ENCODE measurements around the gene CDC34. TPM values are rescaled to one million over a fixed set of nuclear protein-coding genes. Genes with fewer than 3 reads are reported as not detected.

Gene CDC34
- total RNA-seq = 10 to 100 TPM; 31.4 to 44.5 TPM

- Mint-ChIP-seq H3K4me3 (peak within 1 kb of the TSS; percentile 86), H3K27ac (peak within 1 kb of the TSS; percentile 85), H3K27me3 (no peaks in the 10 kb centered on the region), H3K9me3 (no peaks in the 10 kb centered on the region), H3K36me3 (ENCODE audit: low read depth) (no peaks in the 10 kb centered on the region), H3K4me1 (no peaks in the 10 kb centered on the region)
- ATAC-seq (replicated peaks) = peak; percentile 31
Observed at GRCh38 chr19:531753-532560, at the start of gene CDC34. TSS of gene CDC34 (plus strand) at chr19:531760. CDS start at chr19:531932, 172 bp downstream.

- Mint-ChIP-seq H3K4me3 (no peak overlapping the region), H3K27ac (no peak overlapping the region), H3K4me1 (peaks cover 18% of the 10 kb centered on the region), H3K27me3 (no peaks in the 10 kb centered on the region), H3K9me3 (peaks cover 15% of the 10 kb centered on the region), H3K36me3 (ENCODE audit: low read depth) (peaks cover 9% of the 10 kb centered on the region)
- ATAC-seq (replicated peaks) = no peak
Observed at GRCh38 chr19:482186-483041, 49.1 kb upstream of the CDC34 start.

GRCh38 chr19:483332-484072, 48.1 kb upstream of the CDC34 start:
- Mint-ChIP-seq H3K27ac (no peak overlapping the region), H3K4me3 (no peak overlapping the region), H3K4me1 (peaks cover 18% of the 10 kb centered on the region), H3K9me3 (peaks cover 15% of the 10 kb centered on the region), H3K36me3 (ENCODE audit: low read depth) (peaks cover 9% of the 10 kb centered on the region), H3K27me3 (no peaks in the 10 kb centered on the region)
- no peak for ATAC-seq (replicated peaks)

GRCh38 chr19:484494-484893, 47.1 kb upstream of the CDC34 start:
- H3K27me3 Mint-ChIP-seq = no peaks in the 10 kb centered on the region
- ATAC-seq (replicated peaks) = no peak
- H3K36me3 Mint-ChIP-seq (ENCODE audit: low read depth) = peaks cover 9% of the 10 kb centered on the region
- H3K27ac Mint-ChIP-seq = no peak overlapping the region
- H3K4me3 Mint-ChIP-seq = no peak overlapping the region
- peaks cover 15% of the 10 kb centered on the region for H3K9me3 Mint-ChIP-seq
- peaks cover 18% of the 10 kb centered on the region for H3K4me1 Mint-ChIP-seq

GRCh38 chr19:485077-485476, 46.5 kb upstream of the CDC34 start:
- ATAC-seq (replicated peaks) = no peak
- Mint-ChIP-seq H3K9me3 (peaks cover 12% of the 10 kb centered on the region), H3K27me3 (no peaks in the 10 kb centered on the region), H3K27ac (no peak overlapping the region), H3K4me3 (no peak overlapping the region), H3K4me1 (peaks cover 14% of the 10 kb centered on the region), H3K36me3 (ENCODE audit: low read depth) (peaks cover 7% of the 10 kb centered on the region)

- Mint-ChIP-seq H3K27me3 (no peaks in the 10 kb centered on the region), H3K9me3 (peaks cover 5% of the 10 kb centered on the region), H3K4me1 (peaks cover 7% of the 10 kb centered on the region), H3K27ac (no peak overlapping the region), H3K36me3 (ENCODE audit: low read depth) (peaks cover under 1% of the 10 kb centered on the region), H3K4me3 (no peak overlapping the region)
- ATAC-seq (replicated peaks) = no peak
Observed at GRCh38 chr19:485583-486236, 45.9 kb upstream of the CDC34 start.

- Mint-ChIP-seq H3K27me3 (no peaks in the 10 kb centered on the region), H3K4me1 (no peaks in the 10 kb centered on the region), H3K9me3 (no peaks in the 10 kb centered on the region), H3K4me3 (peak overlapping the region; percentile 70), H3K36me3 (ENCODE audit: low read depth) (no peaks in the 10 kb centered on the region), H3K27ac (peak overlapping the region; percentile 78)
- peak; percentile 79 for ATAC-seq (replicated peaks)
Observed at GRCh38 chr19:488505-489417, 42.8 kb upstream of the CDC34 start.

GRCh38 chr19:489418-490196, 42.0 kb upstream of the CDC34 start:
- H3K4me3 Mint-ChIP-seq = peak overlapping the region; percentile 41
- H3K9me3 Mint-ChIP-seq = no peaks in the 10 kb centered on the region
- H3K4me1 Mint-ChIP-seq = no peaks in the 10 kb centered on the region
- H3K36me3 Mint-ChIP-seq (ENCODE audit: low read depth) = no peaks in the 10 kb centered on the region
- peak; percentile 2 for ATAC-seq (replicated peaks)
- H3K27me3 Mint-ChIP-seq = no peaks in the 10 kb centered on the region
- H3K27ac Mint-ChIP-seq = no peak overlapping the region

GRCh38 chr19:491146-491741, 40.3 kb upstream of the CDC34 start:
- Mint-ChIP-seq H3K9me3 (no peaks in the 10 kb centered on the region), H3K36me3 (ENCODE audit: low read depth) (no peaks in the 10 kb centered on the region), H3K27me3 (no peaks in the 10 kb centered on the region)

GRCh38 chr19:492091-492531, 39.4 kb upstream of the CDC34 start:
- Mint-ChIP-seq H3K27me3 (no peaks in the 10 kb centered on the region), H3K36me3 (ENCODE audit: low read depth) (no peaks in the 10 kb centered on the region), H3K4me1 (no peaks in the 10 kb centered on the region), H3K9me3 (no peaks in the 10 kb centered on the region), H3K27ac (no peak overlapping the region), H3K4me3 (no peak overlapping the region)
- ATAC-seq (replicated peaks) = no peak

More at GRCh38 chr19:491146-491741, 40.3 kb upstream of the CDC34 start:
- Mint-ChIP-seq H3K27ac (no peak overlapping the region), H3K4me3 (no peak overlapping the region), H3K4me1 (no peaks in the 10 kb centered on the region)
- no peak for ATAC-seq (replicated peaks)

GRCh38 chr19:493391-494170, 38.0 kb upstream of the CDC34 start:
- Mint-ChIP-seq H3K27me3 (peaks cover 4% of the 10 kb centered on the region), H3K4me1 (no peaks in the 10 kb centered on the region), H3K9me3 (no peaks in the 10 kb centered on the region), H3K4me3 (no peak overlapping the region), H3K36me3 (ENCODE audit: low read depth) (no peaks in the 10 kb centered on the region), H3K27ac (peak overlapping the region; percentile 20)
- ATAC-seq (replicated peaks) = no peak

Data from activated T-helper 17 cell treated with anti-CD3 and anti-CD28 coated beads, Interleukin-2, amount 50 U/mL, for 72 hours (primary cell).